OCI-LY3 (cell line): Measurements from ENCODE around the gene ASPHD1.

ENCODE experiments used
- H2AFZ ChIP-seq: fragments of 200-600, 300-600 bp; shearing (Covaris generic); 2 replicates; pipeline ENCODE4 v1.6.0; 2014; ENCODE audit warnings: antibody characterized with exemption, low read depth, low read length
- H3K27ac ChIP-seq: fragments of 200-600, 300-600 bp; sonication (generic); 2 replicates; pipeline ENCODE4 v1.5.1; 2014; ENCODE audit warnings: mild to moderate bottlenecking, low read length, moderate library complexity, mixed read lengths
- H3K27me3 ChIP-seq: fragments of 200-600, 300-600 bp; sonication (generic); 2 replicates; pipeline ENCODE4 v1.6.1; 2014; ENCODE audit warnings: low read depth, low read length, mixed read lengths
- H3K36me3 ChIP-seq: fragments of 200-600, 300-600 bp; sonication (generic); replicated peaks from 2 replicates; pipeline ENCODE3; 2014; ENCODE audit warnings: low read depth, low read length, mixed read lengths
- H3K4me1 ChIP-seq: fragments of 300-600, 200-600 bp; sonication (generic); 2 replicates; pipeline ENCODE4 v1.6.1; 2014; ENCODE audit warnings: low read length, mixed read lengths
- H3K4me2 ChIP-seq: fragments of 200-600, 300-600 bp; sonication (generic); 2 replicates; pipeline ENCODE4 v1.6.1; 2014; ENCODE audit warnings: low read length, mixed read lengths
- H3K4me3 ChIP-seq: fragments of 300-600, 200-600 bp; sonication (generic); 2 replicates; pipeline ENCODE4 v1.5.1; 2014; ENCODE audit warnings: antibody characterized with exemption, mild to moderate bottlenecking, low read length, moderate library complexity
- H3K79me2 ChIP-seq: fragments of 300-600, 200-600 bp; shearing (Covaris generic); 2 replicates; pipeline ENCODE4 v1.6.1; 2014; ENCODE audit warnings: mild to moderate bottlenecking, low read length, mixed read lengths
- H3K9ac ChIP-seq: fragments of 300-600, 200-600 bp; shearing (Covaris generic); 2 replicates; pipeline ENCODE4 v1.6.0; 2014; ENCODE audit warnings: mild to moderate bottlenecking, low read length, moderate library complexity
- H3K9me3 ChIP-seq: fragments of 200-600, 300-600 bp; shearing (Covaris generic); 2 replicates; pipeline ENCODE4 v1.6.1; 2014; ENCODE audit warnings: low read length, mixed read lengths; ENCODE audit not compliant: insufficient read depth
- H4K20me1 ChIP-seq: fragments of 200-600, 300-600 bp; sonication (generic); 2 replicates; pipeline ENCODE4 v1.6.1; 2016; ENCODE audit warnings: low read length, mixed read lengths; ENCODE audit not compliant: insufficient read depth
- EZH2phosphoT487 ChIP-seq: fragments of 200-600 bp; shearing (Covaris generic); IDR thresholded peaks from 2 replicates; pipeline ENCODE4 v1.6.1; 2018; ENCODE audit warnings: antibody characterized with exemption, mixed run types, low read depth
- TF ChIP-seq, protein P1 (sequence below): fragments of 200-600, 300-600 bp; sonication (generic); IDR thresholded peaks from 2 replicates; pipeline ENCODE4 v1.5.1; 2014; ENCODE audit warnings: antibody characterized with exemption, low read length, low read depth

The ASPHD1 gene

DNA sequence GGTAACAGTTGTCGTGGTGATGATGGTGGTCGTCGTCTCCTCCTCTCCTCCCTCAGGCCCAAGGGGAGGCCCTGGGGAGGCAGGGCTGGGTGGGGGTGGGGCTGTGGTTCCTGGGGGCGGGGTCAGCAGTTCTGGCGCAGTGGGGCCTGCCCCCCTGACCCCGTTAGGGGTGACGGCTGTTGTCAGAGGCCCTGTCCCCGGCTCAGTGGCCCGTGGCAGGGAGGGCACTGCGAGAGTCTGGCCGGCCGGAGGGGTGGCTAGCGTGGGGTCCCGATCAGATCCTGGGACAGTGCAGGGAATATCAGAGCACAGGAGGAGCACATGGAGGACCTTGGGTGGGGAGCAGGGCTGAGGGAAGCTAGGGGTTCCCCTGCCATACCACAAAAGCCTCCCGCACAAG lies 3.4 kb upstream of the ASPHD1 start:
- H3K4me2 ChIP-seq: no peak overlapping the region
- H4K20me1 ChIP-seq: peaks cover 3% of the 10 kb centered on the region
- TF ChIP-seq, protein P1, sequence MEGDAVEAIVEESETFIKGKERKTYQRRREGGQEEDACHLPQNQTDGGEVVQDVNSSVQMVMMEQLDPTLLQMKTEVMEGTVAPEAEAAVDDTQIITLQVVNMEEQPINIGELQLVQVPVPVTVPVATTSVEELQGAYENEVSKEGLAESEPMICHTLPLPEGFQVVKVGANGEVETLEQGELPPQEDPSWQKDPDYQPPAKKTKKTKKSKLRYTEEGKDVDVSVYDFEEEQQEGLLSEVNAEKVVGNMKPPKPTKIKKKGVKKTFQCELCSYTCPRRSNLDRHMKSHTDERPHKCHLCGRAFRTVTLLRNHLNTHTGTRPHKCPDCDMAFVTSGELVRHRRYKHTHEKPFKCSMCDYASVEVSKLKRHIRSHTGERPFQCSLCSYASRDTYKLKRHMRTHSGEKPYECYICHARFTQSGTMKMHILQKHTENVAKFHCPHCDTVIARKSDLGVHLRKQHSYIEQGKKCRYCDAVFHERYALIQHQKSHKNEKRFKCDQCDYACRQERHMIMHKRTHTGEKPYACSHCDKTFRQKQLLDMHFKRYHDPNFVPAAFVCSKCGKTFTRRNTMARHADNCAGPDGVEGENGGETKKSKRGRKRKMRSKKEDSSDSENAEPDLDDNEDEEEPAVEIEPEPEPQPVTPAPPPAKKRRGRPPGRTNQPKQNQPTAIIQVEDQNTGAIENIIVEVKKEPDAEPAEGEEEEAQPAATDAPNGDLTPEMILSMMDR: no peak
- no peak for TF ChIP-seq EZH2phosphoT487

DNA sequence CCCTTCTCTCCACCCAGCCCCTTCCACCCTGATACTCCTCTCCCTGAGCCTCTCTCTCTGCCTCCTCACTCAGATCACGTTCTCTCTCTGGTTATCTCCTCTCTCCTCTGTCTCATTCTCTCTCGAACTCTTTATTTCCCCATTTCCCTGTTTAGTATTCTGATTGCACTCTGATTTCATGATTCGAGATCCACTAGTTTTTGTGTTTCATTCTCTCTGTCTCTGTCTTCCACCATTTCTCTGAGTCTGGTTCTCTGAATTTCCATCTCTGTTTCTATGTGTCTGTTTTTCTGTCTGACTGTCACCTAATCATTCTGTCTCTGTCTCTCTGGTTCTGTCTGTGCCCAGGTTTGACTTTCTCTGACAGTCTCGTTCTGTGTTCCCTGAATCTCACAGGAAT lies 3.0 kb upstream of the ASPHD1 start:
- H3K4me2 ChIP-seq: no peak overlapping the region
- H3K79me2 ChIP-seq: no peaks in the 10 kb centered on the region
- no peak overlapping the region for H2AFZ ChIP-seq
- H3K27ac ChIP-seq: no peak overlapping the region
- peaks cover 3% of the 10 kb centered on the region for H4K20me1 ChIP-seq
- no peak overlapping the region for H3K9ac ChIP-seq
- no peaks in the 10 kb centered on the region for H3K36me3 ChIP-seq
- peaks cover 8% of the 10 kb centered on the region for H3K27me3 ChIP-seq
- H3K4me1 ChIP-seq: no peaks in the 10 kb centered on the region; the same call in 1 of the 2 replicates
- H3K4me3 ChIP-seq: no peak overlapping the region
- TF ChIP-seq EZH2phosphoT487: no peak
- TF ChIP-seq, protein P1: no peak
- H3K9me3 ChIP-seq: no peaks in the 10 kb centered on the region

More for the DNA sequence above, 3.4 kb upstream of the ASPHD1 start:
- H3K79me2 ChIP-seq: no peaks in the 10 kb centered on the region
- H3K36me3 ChIP-seq: no peaks in the 10 kb centered on the region
- no peaks in the 10 kb centered on the region for H3K9me3 ChIP-seq
- no peak overlapping the region for H3K9ac ChIP-seq
- no peak overlapping the region for H3K4me3 ChIP-seq
- peaks cover 8% of the 10 kb centered on the region for H3K27me3 ChIP-seq
- no peak overlapping the region for H3K27ac ChIP-seq
- no peak overlapping the region for H2AFZ ChIP-seq
- H3K4me1 ChIP-seq: no peaks in the 10 kb centered on the region; the same call in 1 of the 2 replicates

DNA sequence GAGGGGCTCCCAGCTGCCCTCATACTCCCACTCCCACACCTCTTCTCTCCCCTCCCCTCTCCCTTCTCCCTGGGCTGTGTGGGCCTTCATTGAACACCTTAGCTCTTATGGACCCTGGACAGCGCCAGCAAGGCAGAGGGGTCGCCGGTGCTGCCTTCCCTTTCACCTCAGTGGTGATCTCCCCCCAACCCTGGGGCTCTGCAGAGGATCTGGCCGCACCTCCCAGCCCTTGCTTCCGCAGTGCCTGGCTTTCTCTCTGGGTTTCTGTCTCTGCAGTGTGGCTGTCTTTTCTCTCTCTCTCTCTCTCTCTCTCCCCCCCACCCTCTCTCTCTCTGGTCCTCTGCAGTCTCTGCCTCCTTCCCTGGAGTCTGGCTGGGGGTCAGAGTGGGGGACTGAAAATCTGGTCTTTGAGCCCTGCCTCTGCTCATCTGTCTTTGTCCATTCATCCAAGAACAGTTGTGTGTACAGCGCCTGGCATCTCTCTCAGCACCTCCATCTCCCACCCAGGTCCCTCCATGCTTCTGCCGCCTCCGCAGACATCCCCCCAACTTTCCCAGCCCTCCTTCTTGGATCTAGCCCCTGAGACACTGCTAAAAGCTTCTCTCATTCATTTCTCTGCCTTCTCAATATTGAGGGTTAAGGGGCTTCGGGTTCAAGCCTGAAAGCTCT lies 2.0 kb upstream of the ASPHD1 start:
- H3K4me2 ChIP-seq: no peak overlapping the region
- no peaks in the 10 kb centered on the region; the same call in 1 of the 2 replicates for H3K4me1 ChIP-seq
- no peak overlapping the region for H3K9ac ChIP-seq
- H2AFZ ChIP-seq: no peak overlapping the region
- TF ChIP-seq, protein P1: no peak
- TF ChIP-seq EZH2phosphoT487: no peak
- H3K79me2 ChIP-seq: no peaks in the 10 kb centered on the region
- H3K4me3 ChIP-seq: no peak overlapping the region
- H3K27ac ChIP-seq: no peak overlapping the region
- no peaks in the 10 kb centered on the region for H3K9me3 ChIP-seq
- H4K20me1 ChIP-seq: peaks cover 3% of the 10 kb centered on the region
- H3K27me3 ChIP-seq: peaks cover 8% of the 10 kb centered on the region
- H3K36me3 ChIP-seq: no peaks in the 10 kb centered on the region

DNA sequence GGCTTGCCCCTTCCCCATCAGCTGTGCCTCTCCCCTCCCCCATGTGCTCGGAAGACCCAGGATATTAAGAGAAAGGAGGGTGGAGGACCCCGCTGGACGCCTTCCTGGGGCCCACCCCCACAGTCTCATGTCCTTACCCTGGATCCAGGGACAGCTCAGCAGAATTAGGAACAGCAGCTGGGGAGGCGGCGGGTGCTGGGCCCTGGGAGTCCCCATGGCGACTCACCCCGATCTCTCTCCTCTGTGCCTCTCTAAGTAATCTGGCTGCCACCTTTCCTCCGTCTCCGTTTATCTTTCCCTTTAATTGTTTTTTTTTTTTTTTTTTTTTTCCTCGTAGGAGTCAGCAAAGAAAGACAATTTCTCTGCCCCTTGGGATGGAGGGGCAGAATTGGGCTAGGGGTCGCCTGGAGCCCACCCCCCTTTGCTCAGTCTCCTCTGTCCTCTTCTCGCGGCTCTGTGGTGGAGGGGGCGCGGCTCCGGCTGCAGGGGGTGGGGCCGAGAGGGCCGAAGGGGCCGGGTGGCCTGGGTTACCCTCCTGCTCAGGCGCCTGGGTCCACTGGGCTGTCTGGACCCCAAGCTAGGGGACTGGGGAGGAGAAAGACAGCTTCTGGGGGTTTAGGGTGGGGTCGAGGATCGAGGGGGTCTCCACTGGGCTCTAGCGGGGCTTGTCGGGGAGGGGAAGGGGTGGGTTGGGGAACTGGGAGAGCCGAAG lies 1.3 kb upstream of the ASPHD1 start:
- no peaks in the 10 kb centered on the region for H3K36me3 ChIP-seq
- no peaks in the 10 kb centered on the region; the same call in 1 of the 2 replicates for H3K4me1 ChIP-seq
- no peak overlapping the region for H2AFZ ChIP-seq
- no peaks in the 10 kb centered on the region for H3K79me2 ChIP-seq
- H4K20me1 ChIP-seq: peaks cover 3% of the 10 kb centered on the region
- TF ChIP-seq EZH2phosphoT487: no peak
- TF ChIP-seq, protein P1: no peak
- H3K27ac ChIP-seq: no peak overlapping the region
- no peak overlapping the region for H3K4me3 ChIP-seq
- H3K9me3 ChIP-seq: no peaks in the 10 kb centered on the region
- no peak overlapping the region for H3K9ac ChIP-seq
- H3K27me3 ChIP-seq: peaks cover 8% of the 10 kb centered on the region
- no peak overlapping the region for H3K4me2 ChIP-seq
